GM12878 (cell line): ENCODE data around the gene EMP3. TPM values are rescaled to one million over a fixed set of nuclear protein-coding genes. Genes with fewer than 3 reads are reported as not detected.
"Not testable (repeated sequence)": the region's sequence is repeated elsewhere in the genome, so short reads cannot be mapped to it uniquely, and the experiment has no call there.

Experiments used
- ATAC-seq: fragments of 200-7000 bp; cut with Tn5 transposase; 3 replicates; pipeline ENCODE4 v1.9.1; 2020; ENCODE audit warnings: mild to moderate bottlenecking, moderate library complexity
- BruUV-seq: library from RNA; stranded (reverse); fragments of 400-500 nt; replicated peaks from 2 replicates; lab custom pipeline; 2021; lab: Mats Ljungman, UMichigan
- CTCF ChIA-PET: fragments of 300-600 bp; sonication (Branson Sonifier 250); formaldehyde crosslinking; extraction: SDS; loops from one replicate; lab custom pipeline; 2021; ENCODE audit warnings: inconsistent platforms; lab: Yijun Ruan, JAX
- POLR2A ChIA-PET: fragments of 350-600 bp; formaldehyde crosslinking; extraction: SDS; loops from one replicate; lab custom pipeline; 2021; ENCODE audit warnings: inconsistent platforms; lab: Charles Lee
- RAD21 ChIA-PET: fragments of 300-600 bp; sonication (Branson Sonifier 250); formaldehyde crosslinking; loops from one replicate; lab custom pipeline; 2023; ENCODE audit warnings: antibody characterized with exemption; ENCODE audit not compliant: unreplicated experiment; lab: Charles Lee
- SMC1A ChIA-PET: fragments of 300-600 bp; sonication (Branson Sonifier 250); formaldehyde crosslinking; loops from one replicate; lab custom pipeline; 2023; ENCODE audit not compliant: unreplicated experiment, uncharacterized antibody; lab: Charles Lee
- DNase-seq: peaks from one replicate; pipeline ENCODE4 v3.0.0-alpha.2; 2011; ENCODE audit warnings: low read depth, low spot score
- FAIRE-seq: peaks from 3 replicates; lab custom pipeline; 2011; peaks lifted over from hg19 to GRCh38; lab: Jason Lieb, UNC
- H2AFZ ChIP-seq: 2 replicates; pipeline ENCODE4 v1.6.0; 2011; ENCODE audit warnings: low read depth, low read length, control low read depth; ENCODE audit not compliant: control insufficient read depth
- H3K27ac ChIP-seq: 2 replicates; pipeline ENCODE4 v1.5.1; 2011; ENCODE audit warnings: control low read depth; ENCODE audit not compliant: control insufficient read depth, insufficient read depth
- H3K27me3 ChIP-seq, 2 experiments: replicated peaks in 1 of 2; 2 replicates each; pipeline versions ENCODE4 v1.6.0 to v1.6.1; 2011; ENCODE audit warnings: low read length in 1 of 2; ENCODE audit not compliant: control insufficient read depth in 2 of 2, insufficient read depth in 2 of 2
- H3K36me3 ChIP-seq, 2 experiments: 2 replicates each; pipeline ENCODE4 v1.5.1; 2011; ENCODE audit warnings: low read length in 1 of 2; ENCODE audit not compliant: control insufficient read depth in 2 of 2, insufficient read depth in 2 of 2
- H3K4me1 ChIP-seq: 2 replicates; pipeline ENCODE4 v1.6.1; 2011; ENCODE audit warnings: mild to moderate bottlenecking, low read length, moderate library complexity, mixed read lengths; ENCODE audit not compliant: control insufficient read depth, insufficient read depth
- H3K4me2 ChIP-seq: 2 replicates; pipeline ENCODE4 v1.6.0; 2011; ENCODE audit warnings: control low read depth; ENCODE audit not compliant: control insufficient read depth, insufficient read depth
- H3K4me3 ChIP-seq: fragments of 200-600 bp; sonication (generic); 2 replicates; pipeline ENCODE4 v1.5.1; 2016
- H3K79me2 ChIP-seq: 2 replicates; pipeline ENCODE4 v1.6.0; 2011; ENCODE audit warnings: low read length; ENCODE audit not compliant: control insufficient read depth, insufficient read depth
- H3K9ac ChIP-seq: 2 replicates; pipeline ENCODE4 v1.8.0; 2011; ENCODE audit warnings: low read length, control low read depth, mixed read lengths; ENCODE audit not compliant: control insufficient read depth, insufficient read depth
- H3K9me3 ChIP-seq: replicated peaks from 3 replicates; pipeline ENCODE4 v1.5.1; 2011; ENCODE audit warnings: mild to moderate bottlenecking, low read length; ENCODE audit not compliant: control insufficient read depth, insufficient read depth
- H4K20me1 ChIP-seq: 2 replicates; pipeline ENCODE4 v1.6.0; 2011; ENCODE audit not compliant: control insufficient read depth, insufficient read depth
- ATF7 ChIP-seq: fragments of 450-650 bp; IDR thresholded peaks from 2 replicates; pipeline ENCODE4 v1.6.1; 2016; ENCODE audit warnings: low read depth, mild to moderate bottlenecking
- CHD4 ChIP-seq: fragments of 200-600 bp; sonication (generic); IDR thresholded peaks from 2 replicates; pipeline ENCODE4 v1.6.1; 2016; ENCODE audit warnings: mild to moderate bottlenecking
- CTCF ChIP-seq, 3 experiments: IDR thresholded peaks in 2 of 3; conservative IDR thresholded peaks in 1 of 3; 2 replicates each; pipeline ENCODE4 v1.5.1; 2011; ENCODE audit warnings: low read depth in 3 of 3, low read length in 3 of 3, mild to moderate bottlenecking in 3 of 3, control low read depth in 2 of 3, moderate library complexity in 2 of 3, inconsistent platforms in 1 of 3, mixed read lengths in 1 of 3; ENCODE audit not compliant: control insufficient read depth in 2 of 3, insufficient read depth in 1 of 3; ENCODE audit errors: extremely low read depth in 1 of 3
- DPF2 ChIP-seq: fragments of 450-650 bp; IDR thresholded peaks from 2 replicates; pipeline ENCODE4 v1.6.1; 2017; ENCODE audit warnings: mild to moderate bottlenecking
- POU2F2 ChIP-seq: IDR thresholded peaks from 3 replicates; pipeline ENCODE4 v1.6.1; 2011; ENCODE audit warnings: low read depth, mild to moderate bottlenecking, low read length, borderline replicate concordance
- SMC3 ChIP-seq: IDR thresholded peaks from 2 replicates; pipeline ENCODE4 v1.6.1; 2011; ENCODE audit warnings: low read length, improper control_type of control experiment, borderline replicate concordance
- WGBS: methylation state at CpG from one replicate; pipeline ENCODE4 v1.1.6; 2016; ENCODE audit warnings: low lambda C conversion rate; ENCODE audit not compliant: insufficient replicate concordance, insufficient coverage; ENCODE audit errors: missing lambda C conversion rate; 5-methylcytosine and 5-hydroxymethylcytosine counted together
- in situ Hi-C: fragments of 300-500 bp; cut with MboI; formaldehyde crosslinking; loops from 9 replicates; pipeline ENCODE4 v1.14.3; 2018; ENCODE audit warnings: mixed read lengths
- intact Hi-C: fragments of 100-400 bp; cut with micrococcal nuclease; formaldehyde crosslinking; loops from one replicate; pipeline ENCODE4 v1.14.2; 2022; ENCODE audit not compliant: unreplicated experiment
- polyA plus RNA-seq, 11 experiments: library from polyadenylated mRNA; depleted of rRNA in 4 of 11; unstranded in 6 of 11; stranded (reverse) in 5 of 11; fragments of >200 nt; fragmentation: Nextera tagmentation in 4 of 11; fragmentation: Illumina TruSeq in 1 of 11; extraction: Ambion mirVana in 4 of 11; extraction: Trizol in 1 of 11; gene quantifications; 1 replicate in 1 of 11; 2 replicates in 10 of 11; pipeline versions ENCODE4 v1.2.1 to v1.2.3, GENCODE V29; 2011 to 2016; ENCODE audit warnings: inconsistent platforms in 2 of 11, missing spikeins in 2 of 11, low read depth in 1 of 11
- total RNA-seq, 4 experiments: library from RNA; depleted of rRNA in 3 of 4; stranded (reverse); fragments of >200 nt in 3 of 4; fragmentation: Illumina TruSeq in 1 of 4; extraction: Trizol in 1 of 4; gene quantifications; 2 replicates each; pipeline versions ENCODE4 v1.2.1 to v1.2.3, GENCODE V29; 2013 to 2021

Gene EMP3
- total and polyA plus RNA-seq, 10 of the 15 experiments (the other 5 are each of a cell fraction or from before 2014, with no cell fraction given) = 53.2 to 224 (median 134) TPM

- DNase-seq (no peak), ATAC-seq (peak; percentile 64), FAIRE-seq (no peak)
- H3K36me3 ChIP-seq = no peaks in the 10 kb centered on the region
- no peaks in the 10 kb centered on the region; a peak in 1 of 4 replicates for H3K27me3 ChIP-seq
- no peaks in the 10 kb centered on the region for H3K4me1 ChIP-seq
- H4K20me1 ChIP-seq = no peaks in the 10 kb centered on the region
- BruUV-seq = no TSS peak
- TF ChIP-seq DPF2 (no peak), ATF7 (no peak), CHD4 (no peak), SMC3 (no peak), CTCF (IDR thresholded peaks at IDR 0.05 in 2 of 3, conservative IDR thresholded peaks at IDR 0.05 in 1 of 3; ENCODE audit: control insufficient read depth in 2 of 3, extremely low read depth in 1 of 3, insufficient read depth in 1 of 3, low read depth in 3 of 3, low read length in 3 of 3) (peak in 2 of 3 experiments; percentile 12; a peak in 2 of 6 replicates), POU2F2 (no peak)
- POLR2A ChIA-PET = interaction anchor here (0.5 kb wide), 1 partner anchor 317 kb away, joined by 4 read pairs; no protein-coding TSS in a partner anchor
- WGBS = 21% methylated on average over 22 of the region's 22 CpGs
- intact Hi-C loops (no loop called here), in situ Hi-C loops (no loop called here)
- H3K4me3 ChIP-seq = no peak overlapping the region
- no peak overlapping the region for H3K27ac ChIP-seq
- SMC1A ChIA-PET = interaction anchor here (1.6 kb wide), 1 partner anchor 25 kb away, joined by 4 read pairs; no protein-coding TSS in a partner anchor
- no peak overlapping the region for H2AFZ ChIP-seq
- no peaks in the 10 kb centered on the region for H3K9me3 ChIP-seq
- H3K9ac ChIP-seq = no peak overlapping the region
- CTCF ChIA-PET = interaction anchor here (1.0 to 2.0 kb wide), 3 partner anchors 10 to 43 kb away, joined by 3 to 4 read pairs (median 3); no protein-coding TSS in a partner anchor
- no peaks in the 10 kb centered on the region for H3K79me2 ChIP-seq
- no peak overlapping the region for H3K4me2 ChIP-seq
- RAD21 ChIA-PET = no interaction called here
Measured at GRCh38 chr19:48308631-48309586, 16.4 kb upstream of the EMP3 start.

- H3K9ac ChIP-seq, in situ Hi-C loops: not testable (repeated sequence)
Measured at GRCh38 chr19:48309731-48310130, 15.6 kb upstream of the EMP3 start.

More at GRCh38 chr19:48309731-48310130, 15.6 kb upstream of the EMP3 start:
- ATAC-seq, DNase-seq, FAIRE-seq, H3K4me2 ChIP-seq, BruUV-seq, H3K36me3 ChIP-seq, H4K20me1 ChIP-seq, H3K9me3 ChIP-seq, H3K79me2 ChIP-seq, intact Hi-C loops, H3K4me3 ChIP-seq, RAD21 ChIA-PET, H3K4me1 ChIP-seq, H2AFZ ChIP-seq, H3K27ac ChIP-seq, H3K27me3 ChIP-seq: not testable (repeated sequence)
- CTCF ChIA-PET = interaction anchor here (1.0 to 2.0 kb wide), 3 partner anchors 10 to 43 kb away, joined by 3 to 4 read pairs (median 3); no protein-coding TSS in a partner anchor
- SMC1A ChIA-PET = interaction anchor here (1.6 kb wide), 1 partner anchor 24 kb away, joined by 4 read pairs; no protein-coding TSS in a partner anchor
- POLR2A ChIA-PET = interaction anchor here (0.5 kb wide), 1 partner anchor 317 kb away, joined by 4 read pairs; no protein-coding TSS in a partner anchor
- WGBS = 68% methylated on average over 4 of the region's 5 CpGs
